Measurements from ENCODE around the gene CREBBP. TPM values are rescaled to one million over a fixed set of nuclear protein-coding genes. Genes with fewer than 3 reads are reported as not detected.

Gene CREBBP
- total and polyA plus RNA-seq, 2 donors from 2014 or later = 5.9 to 74.6 TPM

DNA sequence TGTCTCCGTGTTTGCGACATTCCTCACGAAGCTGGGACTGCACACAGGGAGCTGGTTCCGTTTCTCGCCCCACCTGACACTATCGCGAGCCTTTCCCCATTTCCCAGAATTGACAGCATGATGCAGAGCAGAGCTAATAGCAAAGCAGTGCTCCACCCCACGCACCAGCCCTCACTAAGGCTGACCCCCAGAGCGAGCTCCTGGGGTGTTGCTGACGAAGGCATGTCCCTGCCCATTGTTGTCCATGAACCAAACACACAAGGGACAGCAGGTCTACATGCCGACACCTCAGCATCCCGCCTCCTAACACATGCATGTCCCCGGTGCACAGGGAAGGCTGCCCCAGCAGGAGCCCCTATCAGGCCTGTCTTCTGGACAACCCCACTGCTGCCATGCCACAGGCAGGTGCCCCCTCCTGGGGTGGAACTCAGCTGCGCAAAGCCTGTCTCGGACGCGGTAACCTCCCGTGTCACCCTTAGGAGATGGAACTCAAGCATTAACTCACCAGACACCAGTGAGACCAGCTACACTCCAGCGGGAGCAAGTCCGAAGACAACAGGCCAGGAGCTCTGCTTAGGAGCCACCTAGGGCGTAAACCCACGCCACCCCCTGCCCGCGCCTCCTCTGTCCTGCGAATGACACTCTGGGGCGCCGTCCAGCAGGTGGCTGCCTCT, 146.3 kb downstream of the CREBBP start:
- peaks cover 8 to 73% (median 59%) of the 10 kb centered on the region in 3 donors for H3K36me3 ChIP-seq (ENCODE audit: control insufficient read depth in 2 of 3, insufficient read depth in 3 of 3, low read length in 3 of 3)
- DNase-seq = peak in 1 of 5 donors; percentile 54
- no peak for FAIRE-seq
- H3K4me3 ChIP-seq (ENCODE audit: low read length in 3 of 3) = no peak overlapping the region
- H3K9ac ChIP-seq (ENCODE audit: low read length in 3 of 3) = no peak overlapping the region
- no peaks in the 10 kb centered on the region for H3K9me3 ChIP-seq (ENCODE audit: control insufficient read depth in 2 of 3, insufficient read depth in 1 of 3, low read length in 3 of 3)
- no peak overlapping the region for H3K27ac ChIP-seq (ENCODE audit: low read depth in 2 of 2, low read length in 2 of 2)
- H3K4me1 ChIP-seq (ENCODE audit: control insufficient read depth in 2 of 3, insufficient read depth in 2 of 3, low read depth in 1 of 3, low read length in 3 of 3) = no peaks in the 10 kb centered on the region
- intact Hi-C loops (cut with DNase I) = no loop called here
- no peak for TF ChIP-seq CTCF (IDR thresholded peaks at IDR 0.05; ENCODE audit: borderline replicate concordance, extremely low read depth, insufficient read depth)
- H3K27me3 ChIP-seq (ENCODE audit: control insufficient read depth, insufficient read depth, low read length) = no peaks in the 10 kb centered on the region

GRCh38 chr16:3732171-3732570, 148.3 kb downstream of the CREBBP start:
- intact Hi-C loops (cut with DNase I) = no loop called here
- H3K9me3 ChIP-seq (ENCODE audit: control insufficient read depth in 2 of 3, insufficient read depth in 1 of 3, low read length in 3 of 3) = no peaks in the 10 kb centered on the region
- no peaks in the 10 kb centered on the region for H3K27me3 ChIP-seq (ENCODE audit: control insufficient read depth, insufficient read depth, low read length)
- FAIRE-seq (no peak), DNase-seq (peak in 1 of 5 donors; percentile 12)
- no peak overlapping the region for H3K4me3 ChIP-seq (ENCODE audit: low read length in 3 of 3)
- H3K4me1 ChIP-seq (ENCODE audit: control insufficient read depth in 2 of 3, insufficient read depth in 2 of 3, low read depth in 1 of 3, low read length in 3 of 3) = no peaks in the 10 kb centered on the region
- no peak overlapping the region for H3K27ac ChIP-seq (ENCODE audit: low read depth in 2 of 2, low read length in 2 of 2)
- TF ChIP-seq CTCF (IDR thresholded peaks at IDR 0.05; ENCODE audit: borderline replicate concordance, extremely low read depth, insufficient read depth) = no peak
- H3K36me3 ChIP-seq (ENCODE audit: control insufficient read depth in 2 of 3, insufficient read depth in 3 of 3, low read length in 3 of 3) = peaks cover 6 to 71% (median 52%) of the 10 kb centered on the region in 3 donors
- H3K9ac ChIP-seq (ENCODE audit: low read length in 3 of 3) = no peak overlapping the region

GRCh38 chr16:3731126-3731935, 149.2 kb downstream of the CREBBP start:
- Histone ChIP-seq H3K36me3 (ENCODE audit: control insufficient read depth in 2 of 3, insufficient read depth in 3 of 3, low read length in 3 of 3) (peaks cover 6 to 63% (median 46%) of the 10 kb centered on the region in 3 donors), H3K9me3 (ENCODE audit: control insufficient read depth in 2 of 3, insufficient read depth in 1 of 3, low read length in 3 of 3) (no peaks in the 10 kb centered on the region), H3K9ac (ENCODE audit: low read length in 3 of 3) (no peak overlapping the region), H3K27ac (ENCODE audit: low read depth in 2 of 2, low read length in 2 of 2) (no peak overlapping the region), H3K27me3 (ENCODE audit: control insufficient read depth, insufficient read depth, low read length) (no peaks in the 10 kb centered on the region), H3K4me3 (ENCODE audit: low read length in 3 of 3) (no peak overlapping the region), H3K4me1 (ENCODE audit: control insufficient read depth in 2 of 3, insufficient read depth in 2 of 3, low read depth in 1 of 3, low read length in 3 of 3) (no peaks in the 10 kb centered on the region)
- DNase-seq (peak in 1 of 5 donors; percentile 72), FAIRE-seq (no peak)
- intact Hi-C loops (cut with DNase I) = no loop called here
- TF ChIP-seq CTCF (IDR thresholded peaks at IDR 0.05; ENCODE audit: borderline replicate concordance, extremely low read depth, insufficient read depth) = no peak

Measured in kidney (tissue), 14 donors.